GM12865 (cell line): ENCODE data around the gene SP4.
A peak's percentile ranks its signal among the peaks of the same experiment; 100 is the strongest.

Experiments
- DNase-seq: peaks from one replicate; pipeline ENCODE4 v3.0.0; 2010; ENCODE audit warnings: low read depth
- H3K4me3 ChIP-seq: 2 replicates; pipeline ENCODE4 v1.5.1; 2011; ENCODE audit warnings: mild to moderate bottlenecking, low read depth, low read length, control low read depth
- CTCF ChIP-seq: IDR thresholded peaks from 2 replicates; pipeline ENCODE4 v1.5.1; 2011; ENCODE audit warnings: low read length, control low read depth, low read depth, inconsistent platforms; ENCODE audit not compliant: insufficient read depth; ENCODE audit errors: missing control alignments

Gene SP4

GRCh38 chr7:21486511-21486910 lies 58.6 kb downstream of the SP4 start:
- no peak for TF ChIP-seq CTCF
- no peak overlapping the region for H3K4me3 ChIP-seq
- DNase-seq = no peak

- H3K4me3 ChIP-seq = no peak overlapping the region
- no peak for DNase-seq
These were observed 67.8 kb downstream of the SP4 start for GRCh38 chr7:21495731-21496130.

GRCh38 chr7:21497072-21497471 lies 69.2 kb downstream of the SP4 start:
- DNase-seq = no peak
- no peak for TF ChIP-seq CTCF
- no peak overlapping the region for H3K4me3 ChIP-seq

More at GRCh38 chr7:21495731-21496130, 67.8 kb downstream of the SP4 start:
- no peak for TF ChIP-seq CTCF

GRCh38 chr7:21500117-21500832 lies 72.4 kb downstream of the SP4 start:
- DNase-seq = no peak
- no peak for TF ChIP-seq CTCF
- no peak overlapping the region for H3K4me3 ChIP-seq

GRCh38 chr7:21504021-21504420 lies 76.1 kb downstream of the SP4 start:
- no peak for TF ChIP-seq CTCF
- no peak for DNase-seq

GRCh38 chr7:21507627-21508343 lies 79.9 kb downstream of the SP4 start:
- DNase-seq = peak; percentile 17
- H3K4me3 ChIP-seq = no peak overlapping the region
- peak; percentile 39 for TF ChIP-seq CTCF

More at GRCh38 chr7:21504021-21504420, 76.1 kb downstream of the SP4 start:
- H3K4me3 ChIP-seq = no peak overlapping the region

GRCh38 chr7:21508538-21508937 lies 80.7 kb downstream of the SP4 start:
- no peak for DNase-seq
- no peak for TF ChIP-seq CTCF
- H3K4me3 ChIP-seq = no peak overlapping the region
